ENCODE data around the gene KDM4B.

- TF ChIP-seq POLR2A (conservative IDR thresholded peaks at IDR 0.05) (no peak), ZNF224 (CRISPR knock-in tag; IDR thresholded peaks at IDR 0.05) (no peak), MYNN (IDR thresholded peaks at IDR 0.05) (no peak), MYNN (CRISPR knock-in tag; IDR thresholded peaks at IDR 0.05) (no peak)
Observed at GRCh38 chr19:5183616-5184015, 214.7 kb downstream of the KDM4B start.
